Thoracic aorta (tissue), 2 donors: ENCODE results near the gene GJA1. TPM values are rescaled to one million over a fixed set of nuclear protein-coding genes. Genes with fewer than 3 reads are reported as not detected.
"Not testable (repeated sequence)": the region's sequence is repeated elsewhere in the genome, so short reads cannot be mapped to it uniquely, and the experiment has no call there.

Experiments used
- ATAC-seq: fragments of 150-250 bp; one replicate; pipeline ENCODE4 v1.8.0; 2017; ENCODE audit warnings: low read depth; ENCODE audit not compliant: insufficient number of reproducible peaks, low FRiP score
- DNase-seq: peaks from one replicate; pipeline ENCODE4 v3.0.0-alpha.2; 2020; ENCODE audit warnings: low spot score
- H3K27ac ChIP-seq, 2 donors: fragments of 200-600 bp; sonication (generic); 1 replicate in 1 of 2; 2 replicates in 1 of 2; pipeline ENCODE4 v1.5.1; 2016; ENCODE audit warnings: mild to moderate bottlenecking in 2 of 2, moderate library complexity in 2 of 2
- H3K27me3 ChIP-seq: fragments of 200-600 bp; sonication (generic); replicated peaks from 2 replicates; pipeline ENCODE4 v1.6.0; 2016; ENCODE audit warnings: mild to moderate bottlenecking; ENCODE audit not compliant: insufficient read depth
- H3K36me3 ChIP-seq: fragments of 200-600 bp; sonication (generic); one replicate; pipeline ENCODE4 v1.5.1; 2016
- H3K4me1 ChIP-seq, 2 donors: fragments of 200-600 bp; sonication (generic); 1 replicate in 1 of 2; 2 replicates in 1 of 2; pipeline versions ENCODE4 v1.5.1 to v1.6.0; 2016; ENCODE audit warnings: low read depth in 2 of 2, mild to moderate bottlenecking in 1 of 2; ENCODE audit not compliant: control insufficient read depth in 1 of 2
- H3K4me3 ChIP-seq: fragments of 200-600 bp; sonication (generic); 2 replicates; pipeline ENCODE4 v1.5.1; 2016; ENCODE audit warnings: mild to moderate bottlenecking
- H3K9me3 ChIP-seq: fragments of 200-600 bp; sonication (generic); 2 replicates; pipeline ENCODE4 v1.5.1; 2016
- CTCF ChIP-seq: fragments of 200-600 bp; sonication (generic); IDR thresholded peaks from one replicate; pipeline ENCODE4 v1.5.1; 2019; ENCODE audit warnings: antibody characterized with exemption
- total RNA-seq, 2 donors: library from RNA; depleted of rRNA; stranded (reverse); fragments of >200 nt; gene quantifications; one replicate each; pipeline versions ENCODE4 v1.1.0 to v1.2.3, GENCODE V29; 2016

Gene GJA1
- total RNA-seq, 2 donors from 2014 or later, result 199 to 281 TPM

- Histone ChIP-seq H3K27me3 (no peaks in the 10 kb centered on the region), H3K9me3 (no peaks in the 10 kb centered on the region), H3K27ac (peak overlapping the region; percentile 39 to 99), H3K4me3 (peak overlapping the region; percentile 90), H3K4me1 (peaks cover 14 to 68% of the 10 kb centered on the region in 2 donors), H3K36me3 (peaks cover 15% of the 10 kb centered on the region)
- no peak for TF ChIP-seq CTCF
- ATAC-seq (no peak), DNase-seq (no peak)
Measured at GRCh38 chr6:121442576-121442975, 7.1 kb downstream of the GJA1 start.

- TF ChIP-seq CTCF, result no peak
- H3K27ac ChIP-seq, result peak overlapping the region; percentile 1 to 99
- no peaks in the 10 kb centered on the region for H3K27me3 ChIP-seq
- H3K4me1 ChIP-seq, result peaks cover 14 to 77% of the 10 kb centered on the region in 2 donors
- DNase-seq (peak; percentile 15), ATAC-seq (no peak)
- H3K9me3 ChIP-seq, result no peaks in the 10 kb centered on the region
- H3K4me3 ChIP-seq, result peak overlapping the region; percentile 36
- peaks cover 21% of the 10 kb centered on the region for H3K36me3 ChIP-seq
Measured at GRCh38 chr6:121443971-121444541, 8.6 kb downstream of the GJA1 start.

- H3K27me3 ChIP-seq, H3K4me3 ChIP-seq, ATAC-seq, H3K27ac ChIP-seq, DNase-seq, H3K9me3 ChIP-seq: not testable (repeated sequence)
- H3K36me3 ChIP-seq, result peaks cover 27% of the 10 kb centered on the region
- peaks cover 14 to 63% of the 10 kb centered on the region in 2 donors for H3K4me1 ChIP-seq
Measured at GRCh38 chr6:121446705-121447104, 11.3 kb downstream of the GJA1 start.

GRCh38 chr6:121447746-121448145 is 12.3 kb downstream of the GJA1 start:
- not testable (repeated sequence) for H3K27ac ChIP-seq, ATAC-seq, H3K9me3 ChIP-seq, H3K27me3 ChIP-seq, H3K4me3 ChIP-seq, DNase-seq
- peaks cover 27% of the 10 kb centered on the region for H3K36me3 ChIP-seq
- peaks cover 14 to 55% of the 10 kb centered on the region in 2 donors for H3K4me1 ChIP-seq

- not testable (repeated sequence) for ATAC-seq, DNase-seq, H3K4me3 ChIP-seq, H3K9me3 ChIP-seq, H3K27me3 ChIP-seq, H3K27ac ChIP-seq
- H3K4me1 ChIP-seq, result peaks cover 11 to 47% of the 10 kb centered on the region in 2 donors
- peaks cover 27% of the 10 kb centered on the region for H3K36me3 ChIP-seq
Measured at GRCh38 chr6:121448528-121448927, 13.1 kb downstream of the GJA1 start.

- H3K36me3 ChIP-seq, result peaks cover 27% of the 10 kb centered on the region
- no peaks in the 10 kb centered on the region for H3K9me3 ChIP-seq
- TF ChIP-seq CTCF, result no peak
- H3K4me3 ChIP-seq, result no peak overlapping the region
- DNase-seq (no peak), ATAC-seq (no peak)
- H3K4me1 ChIP-seq, result peaks cover 10 to 39% of the 10 kb centered on the region in 2 donors
- H3K27ac ChIP-seq, result no peak overlapping the region
- no peaks in the 10 kb centered on the region for H3K27me3 ChIP-seq
Measured at GRCh38 chr6:121449331-121449730, 13.9 kb downstream of the GJA1 start.

GRCh38 chr6:121450242-121450641 is 14.8 kb downstream of the GJA1 start:
- H3K36me3 ChIP-seq, result peaks cover 25% of the 10 kb centered on the region
- H3K4me3 ChIP-seq, result no peak overlapping the region
- H3K4me1 ChIP-seq, result peaks cover under 1 to 30% of the 10 kb centered on the region in 2 donors

More at GRCh38 chr6:121450242-121450641, 14.8 kb downstream of the GJA1 start:
- Histone ChIP-seq H3K9me3 (no peaks in the 10 kb centered on the region), H3K27ac (no peak overlapping the region), H3K27me3 (no peaks in the 10 kb centered on the region)
- ATAC-seq (no peak), DNase-seq (no peak)
- TF ChIP-seq CTCF, result no peak
